T-cell (primary cell): ENCODE data around the gene KRTAP9-9. TPM values are rescaled to one million over a fixed set of nuclear protein-coding genes. Genes with fewer than 3 reads are reported as not detected.
"Not testable (repeated sequence)": the region's sequence is repeated elsewhere in the genome, so short reads cannot be mapped to it uniquely, and the experiment has no call there.

Experiments used
- ATAC-seq, 4 experiments: fragments of 200-7000 bp in 3 of 4; fragments of 150-1000 bp in 1 of 4; cut with Tn5 transposase; replicated peaks in 1 of 4; 1 replicate in 3 of 4; 2 replicates in 1 of 4; pipeline ENCODE4 v1.10.0; 2021; ENCODE audit warnings: moderate library complexity in 3 of 4, mild to moderate bottlenecking in 2 of 4, moderate number of reproducible peaks in 1 of 4
- CTCF ChIA-PET, 2 donors: fragments of 300-600 bp; sonication (Branson Sonifier 250); formaldehyde crosslinking; loops; one replicate each; lab custom pipeline; 2022; ENCODE audit warnings: antibody characterized with exemption in 2 of 2; lab: Charles Lee
- POLR2A ChIA-PET, 2 donors: fragments of 300-600 bp; sonication (Branson Sonifier 250); formaldehyde crosslinking; loops; one replicate each; lab custom pipeline; 2022; ENCODE audit warnings: antibody characterized with exemption in 2 of 2; lab: Charles Lee
- DNase-seq, 35 experiments: peaks; one replicate each; pipeline versions ENCODE4 v3.0.0 to v3.0.0-alpha.2; 2013 to 2023
- H3K27ac ChIP-seq: one replicate; pipeline ENCODE4 v1.5.1; 2013; ENCODE audit warnings: low read length
- H3K27me3 ChIP-seq, 2 experiments: replicated peaks in 1 of 2; 1 replicate in 1 of 2; 2 replicates in 1 of 2; pipeline versions ENCODE4 v1.6.1 to v1.7.0; 2013; ENCODE audit warnings: low read length in 1 of 2, mixed read lengths in 1 of 2; ENCODE audit not compliant: control insufficient read depth in 2 of 2, insufficient read depth in 2 of 2; ENCODE audit errors: extremely low read depth in 1 of 2
- H3K36me3 ChIP-seq, 2 donors: 1 replicate in 1 of 2; 2 replicates in 1 of 2; pipeline versions ENCODE4 v1.6.1 to v1.7.0; 2013; ENCODE audit warnings: low read length in 1 of 2; ENCODE audit not compliant: control insufficient read depth in 2 of 2, insufficient read depth in 1 of 2; ENCODE audit errors: extremely low read depth in 1 of 2
- H3K4me1 ChIP-seq, 2 experiments: 1 replicate in 1 of 2; 2 replicates in 1 of 2; pipeline versions ENCODE4 v1.6.1 to v1.7.0; 2013; ENCODE audit warnings: low read length in 2 of 2, mixed read lengths in 1 of 2; ENCODE audit not compliant: insufficient read depth in 2 of 2, control insufficient read depth in 1 of 2; ENCODE audit errors: extremely low read depth in 1 of 2
- H3K4me3 ChIP-seq, 2 donors: 1 replicate in 1 of 2; 2 replicates in 1 of 2; pipeline versions ENCODE4 v1.5.1 to v1.7.0; 2013; ENCODE audit warnings: mild to moderate bottlenecking in 2 of 2, low read length in 1 of 2, moderate library complexity in 1 of 2; ENCODE audit not compliant: control insufficient read depth in 1 of 2; ENCODE audit errors: extremely low read depth in 1 of 2
- H3K9me3 ChIP-seq: 2 replicates; pipeline ENCODE4 v1.7.0; 2013
- H3K27ac Mint-ChIP-seq, 2 donors: one replicate each; pipeline ENCODE4 v1.8.0; 2020 to 2021; ENCODE audit warnings: mild to moderate bottlenecking in 2 of 2, mixed read lengths in 2 of 2
- H3K27me3 Mint-ChIP-seq, 2 donors: one replicate each; pipeline ENCODE4 v1.8.0; 2021 to 2022; ENCODE audit warnings: mixed read lengths in 2 of 2
- H3K36me3 Mint-ChIP-seq: one replicate; pipeline ENCODE4 v1.8.0; 2021; ENCODE audit warnings: mixed read lengths
- H3K4me1 Mint-ChIP-seq, 3 donors: one replicate each; pipeline ENCODE4 v1.8.0; 2020 to 2022; ENCODE audit warnings: mixed read lengths in 3 of 3, mild to moderate bottlenecking in 1 of 3
- H3K4me3 Mint-ChIP-seq, 3 donors: one replicate each; pipeline ENCODE4 v1.8.0; 2020 to 2022; ENCODE audit warnings: mild to moderate bottlenecking in 3 of 3, mixed read lengths in 3 of 3, moderate library complexity in 3 of 3
- H3K9me3 Mint-ChIP-seq, 3 donors: one replicate each; pipeline ENCODE4 v1.8.0; 2020 to 2022; ENCODE audit warnings: mixed read lengths in 3 of 3
- WGBS: methylation state at CpG from one replicate; pipeline ENCODE4 v1.1.5; 2013; ENCODE audit warnings: missing lambda C conversion rate; ENCODE audit not compliant: insufficient coverage; 5-methylcytosine and 5-hydroxymethylcytosine counted together
- total RNA-seq, 35 experiments: library from RNA in 6 of 35; stranded (reverse) in 6 of 35; fragments of 120-200 nt in 1 of 35; gene quantifications; one replicate each; pipeline versions ENCODE4 v1.2.1 to v1.2.4 and lab custom pipeline; 2013 to 2026

Gene KRTAP9-9
- total RNA-seq, 5 donors from 2014 or later (not counting 1 experiment from before 2014, with no cell fraction given): not detected

DNA sequence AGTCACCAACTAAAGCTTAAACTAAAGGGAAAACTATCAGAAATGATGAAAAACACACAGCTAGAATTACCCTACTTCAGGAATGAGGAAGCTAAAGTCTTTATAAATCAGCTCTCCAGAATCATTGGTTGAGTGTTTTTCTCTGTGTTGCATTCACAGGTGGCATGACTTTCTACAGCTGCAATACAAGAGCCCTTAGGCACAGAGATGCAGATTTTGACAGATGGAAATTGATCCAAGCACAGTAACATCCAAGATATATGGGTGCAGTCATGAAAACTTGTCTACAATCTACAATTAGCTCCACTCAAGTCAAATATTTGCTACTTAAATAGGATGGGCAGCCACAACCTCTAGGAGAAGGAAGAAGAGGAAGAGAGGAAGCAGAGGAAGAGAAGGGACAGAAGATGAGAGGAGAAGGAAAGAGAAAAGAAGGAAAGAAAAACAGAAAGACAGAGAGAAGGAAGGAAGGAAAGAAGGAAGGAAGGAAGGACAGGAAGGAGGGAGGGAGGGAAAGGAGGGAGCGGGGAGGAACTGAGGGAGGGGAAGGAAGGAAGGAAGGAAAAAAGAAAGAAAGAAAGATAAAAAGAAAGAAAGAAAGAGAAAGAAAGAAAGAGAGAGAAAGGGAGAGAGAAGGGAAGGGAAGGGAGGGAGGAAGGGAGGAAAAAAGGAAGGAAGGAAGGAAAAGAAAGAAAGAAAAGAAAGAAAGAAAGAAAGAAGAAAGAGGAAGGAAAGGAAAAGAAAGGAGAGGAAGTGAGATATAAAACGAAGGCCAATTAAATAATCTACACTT lies 8.0 kb upstream of the KRTAP9-9 start:
- DNase-seq, H3K9me3 Mint-ChIP-seq, H3K27me3 Mint-ChIP-seq, H3K27me3 ChIP-seq, H3K9me3 ChIP-seq, ATAC-seq, H3K4me1 ChIP-seq, H3K36me3 Mint-ChIP-seq, H3K27ac Mint-ChIP-seq, H3K27ac ChIP-seq, POLR2A ChIA-PET, H3K36me3 ChIP-seq, H3K4me3 Mint-ChIP-seq, H3K4me3 ChIP-seq: not testable (repeated sequence)
- WGBS: 95% methylated on average over 1 of the region's 2 CpGs
- peaks cover 0 to 12% (median 0%) of the 10 kb centered on the region in 3 donors for H3K4me1 Mint-ChIP-seq
- CTCF ChIA-PET: interaction anchor here in 1 of 2 donors (0.6 kb wide), 1 partner anchor 75 kb away, joined by 5 read pairs; no protein-coding TSS in a partner anchor

GRCh38 chr17:41249637-41250240 lies 5.4 kb upstream of the KRTAP9-9 start, which contains the start of gene KRTAP9-4:
TSS of gene KRTAP9-4 (plus strand) at chr17:41249687. CDS start at chr17:41249721, 34 bp downstream.
- H3K36me3 Mint-ChIP-seq, ATAC-seq, POLR2A ChIA-PET, H3K27me3 ChIP-seq, H3K4me3 Mint-ChIP-seq, CTCF ChIA-PET, H3K9me3 Mint-ChIP-seq, H3K27ac ChIP-seq, DNase-seq, H3K27ac Mint-ChIP-seq, H3K4me1 ChIP-seq, H3K36me3 ChIP-seq, H3K9me3 ChIP-seq, H3K4me3 ChIP-seq: not testable (repeated sequence)
- WGBS: 57% methylated on average over 1 of the region's 2 CpGs
- Mint-ChIP-seq H3K4me1 (peaks cover 0 to 12% (median 0%) of the 10 kb centered on the region in 3 donors), H3K27me3 (peaks cover 8 to 10% of the 10 kb centered on the region in 2 donors)

DNA sequence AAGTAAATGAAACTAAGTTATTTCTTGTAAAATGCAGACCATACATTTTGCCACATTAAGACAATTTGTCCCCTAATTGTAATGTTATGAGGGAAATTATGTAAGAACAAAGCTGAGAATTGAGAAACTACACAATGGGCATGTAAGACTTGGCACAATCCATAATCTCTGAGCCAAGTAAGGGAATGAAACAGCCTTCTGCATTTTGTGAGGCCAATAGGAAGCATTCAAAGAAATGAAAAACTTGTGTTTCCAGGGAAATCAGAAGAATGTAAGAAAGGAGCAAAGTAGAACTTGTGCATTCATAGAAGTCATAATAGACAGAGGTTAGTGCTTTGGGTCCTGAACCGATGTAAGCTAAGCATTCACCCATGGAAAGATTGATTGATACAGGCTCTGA lies 3.9 kb upstream of the KRTAP9-9 start:
- H3K27me3 ChIP-seq: peaks cover 0 to 8% of the 10 kb centered on the region in 2 experiments
- no peak overlapping the region for H3K4me3 ChIP-seq
- no peak overlapping the region for H3K27ac ChIP-seq
- peaks cover 13 to 16% of the 10 kb centered on the region in 2 donors for H3K27me3 Mint-ChIP-seq
- H3K9me3 ChIP-seq: no peaks in the 10 kb centered on the region
- ChIA-PET CTCF (no interaction called here), POLR2A (no interaction called here)
- peaks cover 0 to 12% (median 0%) of the 10 kb centered on the region in 3 donors for H3K4me1 Mint-ChIP-seq
- H3K36me3 ChIP-seq: no peaks in the 10 kb centered on the region
- H3K9me3 Mint-ChIP-seq: no peaks in the 10 kb centered on the region
- ATAC-seq: no peak
- H3K4me3 Mint-ChIP-seq: no peak overlapping the region
- no peak overlapping the region for H3K27ac Mint-ChIP-seq
- no peaks in the 10 kb centered on the region for H3K36me3 Mint-ChIP-seq
- H3K4me1 ChIP-seq: no peaks in the 10 kb centered on the region
- DNase-seq: no peak
- no CpG with 5 or more reads among the region's 1 CpG for WGBS

GRCh38 chr17:41254861-41255260 lies 323 bp upstream of the KRTAP9-9 start:
- H3K9me3 Mint-ChIP-seq: no peaks in the 10 kb centered on the region
- POLR2A ChIA-PET: no interaction called here
- Histone ChIP-seq H3K27me3 (peaks cover 0 to 6% of the 10 kb centered on the region in 2 experiments), H3K9me3 (no peaks in the 10 kb centered on the region), H3K36me3 (no peaks in the 10 kb centered on the region), H3K27ac (no peak overlapping the region), H3K4me3 (no peak overlapping the region), H3K4me1 (no peaks in the 10 kb centered on the region)
- no peak overlapping the region for H3K27ac Mint-ChIP-seq
- no peak for ATAC-seq
- H3K4me1 Mint-ChIP-seq: peaks cover 0 to 6% (median under 1%) of the 10 kb centered on the region in 3 donors
- CTCF ChIA-PET: no interaction called here
- H3K27me3 Mint-ChIP-seq: peaks cover 30 to 34% of the 10 kb centered on the region in 2 donors
- H3K36me3 Mint-ChIP-seq: no peaks in the 10 kb centered on the region
- no peak overlapping the region for H3K4me3 Mint-ChIP-seq
- no peak for DNase-seq
- WGBS: no CpG with 5 or more reads among the region's 1 CpG

- Histone ChIP-seq H3K4me1 (no peaks in the 10 kb centered on the region), H3K36me3 (no peaks in the 10 kb centered on the region), H3K9me3 (no peaks in the 10 kb centered on the region), H3K27ac (no peak overlapping the region), H3K4me3 (no peak overlapping the region), H3K27me3 (peaks cover 0 to 6% of the 10 kb centered on the region in 2 experiments)
- Mint-ChIP-seq H3K4me3 (no peak overlapping the region), H3K27ac (no peak overlapping the region), H3K36me3 (no peaks in the 10 kb centered on the region), H3K9me3 (no peaks in the 10 kb centered on the region), H3K27me3 (peaks cover 32 to 35% of the 10 kb centered on the region in 2 donors), H3K4me1 (peaks cover 0 to 15% (median 13%) of the 10 kb centered on the region in 3 donors)
- POLR2A ChIA-PET: no interaction called here
- CTCF ChIA-PET: no interaction called here
- ATAC-seq: no peak
- DNase-seq: no peak
- WGBS: no CpG with 5 or more reads among the region's 1 CpG
These were observed 1.1 kb downstream of the KRTAP9-9 start for GRCh38 chr17:41256291-41256685.

GRCh38 chr17:41258406-41258805 lies 3.2 kb downstream of the KRTAP9-9 start:
- no peaks in the 10 kb centered on the region for H3K9me3 ChIP-seq
- ChIA-PET POLR2A (no interaction called here), CTCF (no interaction called here)
- H3K4me3 Mint-ChIP-seq: no peak overlapping the region
- peaks cover 0 to 6% of the 10 kb centered on the region in 2 experiments for H3K27me3 ChIP-seq
- no peak overlapping the region for H3K4me3 ChIP-seq
- H3K9me3 Mint-ChIP-seq: no peaks in the 10 kb centered on the region
- H3K27ac Mint-ChIP-seq: no peak overlapping the region
- no peak for ATAC-seq
- no peaks in the 10 kb centered on the region for H3K36me3 ChIP-seq
- no peak overlapping the region for H3K27ac ChIP-seq
- no peak for DNase-seq
- H3K36me3 Mint-ChIP-seq: no peaks in the 10 kb centered on the region
- H3K4me1 ChIP-seq: no peaks in the 10 kb centered on the region
- peaks cover 0 to 22% (median 19%) of the 10 kb centered on the region in 3 donors for H3K4me1 Mint-ChIP-seq
- H3K27me3 Mint-ChIP-seq: peaks cover 28 to 33% of the 10 kb centered on the region in 2 donors
